HCT116 (cell line): ENCODE data around the gene TMEM63A. TPM values are rescaled to one million over a fixed set of nuclear protein-coding genes. Genes with fewer than 3 reads are reported as not detected.

Experiments used
- ATAC-seq: fragments of 200-7000 bp; cut with Tn5 transposase; 2 replicates; pipeline ENCODE4 v1.9.1; 2020; ENCODE audit warnings: mild to moderate bottlenecking, moderate library complexity
- BruUV-seq: library from RNA; stranded (reverse); fragments of 400-500 nt; replicated peaks from 2 replicates; lab custom pipeline; 2021; lab: Mats Ljungman, UMichigan
- CTCF ChIA-PET: fragments of 300-600 bp; sonication (Branson Sonifier 250); formaldehyde crosslinking; loops from one replicate; lab custom pipeline; 2021; ENCODE audit warnings: antibody characterized with exemption; lab: Charles Lee
- POLR2A ChIA-PET: fragments of 300-600, 350-600 bp; sonication (Branson Sonifier 250); formaldehyde crosslinking; loops from one replicate; lab custom pipeline; 2021; ENCODE audit warnings: antibody characterized with exemption; lab: Charles Lee
- RAD21 ChIA-PET, 2 experiments: fragments of 300-600 bp; sonication (Branson Sonifier 250); formaldehyde crosslinking; loops; one replicate each; lab custom pipeline; 2023; ENCODE audit warnings: low total read pairs in 2 of 2; ENCODE audit not compliant: uncharacterized antibody in 2 of 2, unreplicated experiment in 2 of 2, low non-redundant PET in 1 of 2; lab: Charles Lee
- DNase-seq: peaks from one replicate; pipeline ENCODE4 v3.0.0-alpha.2; 2010; ENCODE audit warnings: low read depth, low spot score
- H2AFZ ChIP-seq: fragments of 200-600 bp; shearing (Covaris generic), sonication (generic); 2 replicates; pipeline ENCODE4 v1.6.1; 2017; ENCODE audit warnings: low read depth, mixed run types, mixed read lengths, antibody characterized with exemption, low read length; ENCODE audit not compliant: poor library complexity, severe bottlenecking
- H3K27ac ChIP-seq: 2 replicates; pipeline ENCODE4 v1.5.1; 2012; ENCODE audit warnings: low read depth, low read length
- H3K27me3 ChIP-seq: fragments of 200-600 bp; sonication (generic); 2 replicates; pipeline ENCODE4 v1.6.1; 2016; ENCODE audit warnings: mixed run types, low read length, mixed read lengths; ENCODE audit not compliant: insufficient read depth
- H3K36me3 ChIP-seq, 2 experiments: fragments of 200-500 bp in 1 of 2; fragments of 200-600 bp in 1 of 2; sonication (Bioruptor generic) in 1 of 2; sonication (generic) in 1 of 2; 2 replicates each; pipeline versions ENCODE4 v1.5.1 to v1.6.1; 2014 to 2016; ENCODE audit warnings: low read length in 2 of 2, inconsistent platforms in 1 of 2, mixed read lengths in 1 of 2, mixed run types in 1 of 2; ENCODE audit not compliant: insufficient read depth in 2 of 2, control insufficient read depth in 1 of 2
- H3K4me1 ChIP-seq, 2 experiments: fragments of 200-600 bp in 1 of 2; sonication (generic) in 1 of 2; 2 replicates each; pipeline versions ENCODE4 v1.5.1 to v1.6.1; 2012 to 2017; ENCODE audit warnings: low read length in 2 of 2, inconsistent platforms in 1 of 2, mild to moderate bottlenecking in 1 of 2, mixed read lengths in 1 of 2, mixed run types in 1 of 2, moderate library complexity in 1 of 2; ENCODE audit not compliant: insufficient read depth in 2 of 2, control insufficient read depth in 1 of 2
- H3K4me2 ChIP-seq: fragments of 200-600 bp; sonication (generic); 2 replicates; pipeline ENCODE4 v1.6.1; 2017; ENCODE audit warnings: mixed run types, low read length, mixed read lengths
- H3K4me3 ChIP-seq, 2 experiments: fragments of 200-600 bp in 1 of 2; sonication (generic) in 1 of 2; replicated peaks in 1 of 2; 2 replicates each; pipeline ENCODE4 v1.5.1; 2011 to 2016; ENCODE audit warnings: low read length in 2 of 2, control low read depth in 1 of 2, low read depth in 1 of 2, mild to moderate bottlenecking in 1 of 2, mixed read lengths in 1 of 2, mixed run types in 1 of 2
- H3K79me2 ChIP-seq: fragments of 200-600 bp; sonication (generic); 2 replicates; pipeline ENCODE4 v1.6.1; 2017; ENCODE audit warnings: mild to moderate bottlenecking, mixed run types, low read length, moderate library complexity, mixed read lengths; ENCODE audit not compliant: insufficient read depth
- H3K9ac ChIP-seq: fragments of 200-600 bp; sonication (generic); 2 replicates; pipeline ENCODE4 v1.6.1; 2016; ENCODE audit warnings: low read length, mixed read lengths
- H3K9me2 ChIP-seq: fragments of 200-600 bp; sonication (generic), shearing (Covaris generic); 2 replicates; pipeline ENCODE4 v1.6.1; 2017; ENCODE audit warnings: mixed run types, mild to moderate bottlenecking, moderate library complexity; ENCODE audit not compliant: insufficient read depth
- H3K9me3 ChIP-seq, 2 experiments: fragments of 200-500 bp in 1 of 2; fragments of 200-600 bp in 1 of 2; sonication (Bioruptor generic) in 1 of 2; sonication (generic) in 1 of 2; 2 replicates each; pipeline ENCODE4 v1.6.1; 2014 to 2017; ENCODE audit warnings: low read length in 2 of 2, mixed read lengths in 2 of 2, inconsistent platforms in 1 of 2, low read depth in 1 of 2, mild to moderate bottlenecking in 1 of 2, mixed run types in 1 of 2, moderate library complexity in 1 of 2; ENCODE audit not compliant: control insufficient read depth in 1 of 2, insufficient read depth in 1 of 2
- H4K20me1 ChIP-seq: fragments of 200-600 bp; sonication (generic), shearing (Covaris generic); 2 replicates; pipeline ENCODE4 v1.6.1; 2017; ENCODE audit warnings: mixed run types, mild to moderate bottlenecking, moderate library complexity; ENCODE audit not compliant: insufficient read depth
- CTCF ChIP-seq, 3 experiments: fragments of 200-600 bp in 1 of 3; sonication (generic) in 1 of 3; IDR thresholded peaks in 2 of 3; conservative IDR thresholded peaks in 1 of 3; 2 replicates each; pipeline ENCODE4 v1.5.1; 2012 to 2017; ENCODE audit warnings: low read depth in 2 of 3, low read length in 2 of 3, antibody characterized with exemption in 1 of 3, borderline replicate concordance in 1 of 3, control low read depth in 1 of 3, mild to moderate bottlenecking in 1 of 3, mixed read lengths in 1 of 3, mixed run types in 1 of 3, moderate library complexity in 1 of 3; ENCODE audit not compliant: insufficient read depth in 1 of 3
- ELF1 ChIP-seq: IDR thresholded peaks from 2 replicates; pipeline ENCODE4 v1.6.1; 2012; ENCODE audit warnings: low read depth, borderline replicate concordance
- EZH2 ChIP-seq: fragments of 200-600 bp; sonication (generic); IDR thresholded peaks from 2 replicates; pipeline ENCODE4 v1.6.1; 2017; ENCODE audit warnings: antibody characterized with exemption, mixed run types
- EZH2phosphoT487 ChIP-seq: fragments of 200-600 bp; IDR thresholded peaks from 2 replicates; pipeline ENCODE4 v1.6.1; 2018; ENCODE audit warnings: antibody characterized with exemption, borderline replicate concordance
- FOSL1 ChIP-seq: IDR thresholded peaks from 2 replicates; pipeline ENCODE4 v1.6.1; 2012; ENCODE audit warnings: low read depth
- JUND ChIP-seq: IDR thresholded peaks from 2 replicates; pipeline ENCODE4 v1.6.1; 2012
- POLR2A ChIP-seq: IDR thresholded peaks from 2 replicates; pipeline ENCODE4 v1.7.0; 2011; ENCODE audit warnings: borderline replicate concordance; ENCODE audit not compliant: insufficient read depth, insufficient read length; ENCODE audit errors: extremely low read depth
- POLR2AphosphoS5 ChIP-seq: IDR thresholded peaks from 2 replicates; pipeline ENCODE4 v1.6.1; 2011; ENCODE audit warnings: mild to moderate bottlenecking, low read depth, low read length, moderate library complexity
- RAD21 ChIP-seq: IDR thresholded peaks from 2 replicates; pipeline ENCODE4 v1.6.1; 2012; ENCODE audit warnings: low read depth, mild to moderate bottlenecking
- REST ChIP-seq: IDR thresholded peaks from 2 replicates; pipeline ENCODE4 v1.6.1; 2012; ENCODE audit warnings: low read depth
- SRF ChIP-seq: IDR thresholded peaks from 2 replicates; pipeline ENCODE4 v1.6.1; 2012; ENCODE audit warnings: low read depth
- ZFX ChIP-seq: fragments of 450-650 bp; IDR thresholded peaks from 2 replicates; pipeline ENCODE4 v1.6.1; 2017
- intact Hi-C: fragments of 100-400 bp; cut with micrococcal nuclease; formaldehyde crosslinking; loops from 2 replicates; pipeline ENCODE4 v1.10.0; 2022
- total RNA-seq: library from RNA; stranded (reverse); gene quantifications from one replicate; pipeline ENCODE4 v1.2.1, GENCODE V29; 2021; ENCODE audit not compliant: unreplicated experiment
- TF ChIP-seq, protein P1 (sequence below): IDR thresholded peaks from 2 replicates; pipeline ENCODE4 v1.6.1; 2011; ENCODE audit warnings: mild to moderate bottlenecking, low read length, moderate library complexity; ENCODE audit not compliant: insufficient replicate concordance; ENCODE audit errors: extremely low read depth

The TMEM63A gene
- total RNA-seq, 1 experiment from 2014 or later = 24.4 TPM

DNA sequence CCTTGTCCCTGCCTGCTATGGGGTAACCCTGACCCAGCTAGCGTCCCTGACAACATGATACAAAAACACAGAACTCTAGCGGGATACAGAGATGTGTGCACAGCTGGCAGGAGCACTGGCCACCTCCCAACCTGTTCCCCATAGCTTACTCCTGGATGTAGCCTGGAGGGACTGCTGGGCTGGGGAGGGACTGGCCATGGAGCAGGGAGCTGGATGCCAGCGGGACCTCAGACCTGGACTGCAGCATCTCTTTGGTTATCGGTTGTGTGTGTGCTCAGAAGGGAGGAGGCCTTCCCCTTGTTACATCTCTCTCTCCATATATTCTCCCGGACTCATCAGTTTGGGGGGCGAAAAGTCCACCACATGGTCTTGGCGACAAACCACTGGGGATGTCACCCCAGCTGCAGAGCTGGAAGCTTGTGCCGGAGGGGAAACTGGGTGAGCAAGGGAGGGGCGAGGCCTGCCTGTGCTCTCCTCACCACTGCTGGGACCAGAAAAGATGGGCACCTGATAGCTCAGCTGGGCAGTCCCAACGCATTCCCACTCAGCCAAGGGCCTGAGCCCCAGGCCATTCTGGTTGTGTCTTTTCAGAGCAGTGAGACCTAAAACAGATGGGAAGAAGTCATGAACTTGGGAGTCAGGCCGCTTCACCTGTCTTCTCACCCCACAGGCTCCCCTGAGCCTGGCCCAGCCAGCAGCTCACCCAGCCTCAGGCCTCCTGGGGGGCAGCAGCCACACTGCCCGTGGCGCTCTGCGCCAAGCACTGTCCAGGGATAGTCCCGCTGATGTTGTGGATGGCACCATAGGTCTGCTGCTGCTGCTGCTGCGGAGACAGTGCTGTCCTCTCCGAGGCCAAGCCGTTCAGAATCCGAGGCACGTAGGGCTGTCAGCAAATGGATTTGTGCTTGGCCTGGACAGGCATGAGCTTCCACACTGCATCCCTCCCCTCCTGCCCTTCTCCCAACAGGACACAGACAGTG lies 35.6 kb downstream of the TMEM63A start:
- RAD21 ChIA-PET = interaction anchor here in 1 of 2 experiments (1.3 kb wide), 1 partner anchor 69 kb away, joined by 3 read pairs; the partner anchor contains the start of gene SRP9
- no peaks in the 10 kb centered on the region for H3K9me3 ChIP-seq
- H3K4me2 ChIP-seq = no peak overlapping the region
- H3K9me2 ChIP-seq = no peaks in the 10 kb centered on the region
- CTCF ChIA-PET = interaction anchor here (2.0 kb wide), 1 partner anchor 372 kb away, joined by 8 read pairs; no protein-coding TSS in a partner anchor
- TF ChIP-seq REST (no peak), CTCF (IDR thresholded peaks at IDR 0.05 in 2 of 3, conservative IDR thresholded peaks at IDR 0.05 in 1 of 3; ENCODE audit: borderline replicate concordance in 1 of 3, insufficient read depth in 1 of 3, low read depth in 2 of 3, low read length in 2 of 3) (no peak), EZH2phosphoT487 (no peak), EZH2 (no peak), RAD21 (no peak), SRF (no peak), ZFX (no peak), JUND (no peak), POLR2AphosphoS5 (no peak), FOSL1 (no peak), POLR2A (no peak), ELF1 (no peak)
- TF ChIP-seq, protein P1, sequence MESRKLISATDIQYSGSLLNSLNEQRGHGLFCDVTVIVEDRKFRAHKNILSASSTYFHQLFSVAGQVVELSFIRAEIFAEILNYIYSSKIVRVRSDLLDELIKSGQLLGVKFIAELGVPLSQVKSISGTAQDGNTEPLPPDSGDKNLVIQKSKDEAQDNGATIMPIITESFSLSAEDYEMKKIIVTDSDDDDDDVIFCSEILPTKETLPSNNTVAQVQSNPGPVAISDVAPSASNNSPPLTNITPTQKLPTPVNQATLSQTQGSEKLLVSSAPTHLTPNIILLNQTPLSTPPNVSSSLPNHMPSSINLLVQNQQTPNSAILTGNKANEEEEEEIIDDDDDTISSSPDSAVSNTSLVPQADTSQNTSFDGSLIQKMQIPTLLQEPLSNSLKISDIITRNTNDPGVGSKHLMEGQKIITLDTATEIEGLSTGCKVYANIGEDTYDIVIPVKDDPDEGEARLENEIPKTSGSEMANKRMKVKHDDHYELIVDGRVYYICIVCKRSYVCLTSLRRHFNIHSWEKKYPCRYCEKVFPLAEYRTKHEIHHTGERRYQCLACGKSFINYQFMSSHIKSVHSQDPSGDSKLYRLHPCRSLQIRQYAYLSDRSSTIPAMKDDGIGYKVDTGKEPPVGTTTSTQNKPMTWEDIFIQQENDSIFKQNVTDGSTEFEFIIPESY = no peak
- TF ChIP-seq, all 23 proteins: peak for 0
- Histone ChIP-seq H3K27ac (no peak overlapping the region), H3K9ac (no peak overlapping the region), H3K4me3 (no peak overlapping the region), H3K79me2 (no peaks in the 10 kb centered on the region), H4K20me1 (no peaks in the 10 kb centered on the region), H2AFZ (no peak overlapping the region), H3K27me3 (no peaks in the 10 kb centered on the region), H3K4me1 (0 out of 4 replicates have a peak, but pooled peaks cover 0 to 3% of the 10 kb centered on the region in 2 experiments), H3K36me3 (peaks cover 0 to 4% of the 10 kb centered on the region in 2 experiments; a peak in 2 of 4 replicates)
- intact Hi-C loops = loop anchor here (2.0 to 10.0 kb wide), 2 partner anchors 64 to 292 kb away; no protein-coding TSS in a partner anchor
- DNase-seq (no peak), ATAC-seq (no peak)
- no TSS peak for BruUV-seq
- POLR2A ChIA-PET = no interaction called here
